ENCODE results near the gene EPB41L5. TPM values are rescaled to one million over a fixed set of nuclear protein-coding genes. Genes with fewer than 3 reads are reported as not detected.

The EPB41L5 gene
- total and polyA plus RNA-seq, 9 of the 15 experiments (the other 6 are each of a cell fraction or from before 2014, with no cell fraction given): 2.3 to 14.1 (median 8.2) TPM

DNA sequence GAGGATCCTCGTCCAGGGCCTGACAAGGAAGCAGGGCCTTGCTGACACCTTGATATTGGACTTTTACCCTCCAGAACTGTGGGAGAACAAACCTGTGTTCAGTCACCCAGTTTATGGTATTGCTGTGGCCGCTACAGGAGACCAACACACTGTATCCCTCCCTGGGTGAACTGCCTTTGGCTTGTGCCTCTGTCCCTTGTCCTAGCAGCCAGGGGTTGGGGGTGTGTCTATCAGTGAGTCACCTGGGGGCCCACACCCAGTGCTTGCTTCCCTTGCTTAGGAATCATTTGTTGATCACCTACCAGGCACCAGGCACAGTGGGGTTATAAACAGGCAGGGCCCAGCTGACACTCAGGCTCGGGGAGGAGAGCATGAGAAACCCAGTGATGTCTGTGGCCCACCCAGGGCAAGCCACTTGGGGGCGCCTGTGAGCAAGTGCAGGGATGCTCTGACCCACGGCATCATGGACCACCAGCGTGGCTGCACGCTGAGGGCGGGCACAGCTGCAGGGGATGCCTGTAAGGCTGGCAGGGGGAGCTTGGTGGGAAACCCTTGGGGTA is 193.2 kb downstream of the EPB41L5 start:
- FAIRE-seq: peak; percentile 35
- no peak for TF ChIP-seq TAF7 (tag; IDR thresholded peaks at IDR 0.05)
- TF ChIP-seq ZKSCAN1 (IDR thresholded peaks at IDR 0.05; ENCODE audit: low read depth, low read length): no peak
- TF ChIP-seq, protein P1, sequence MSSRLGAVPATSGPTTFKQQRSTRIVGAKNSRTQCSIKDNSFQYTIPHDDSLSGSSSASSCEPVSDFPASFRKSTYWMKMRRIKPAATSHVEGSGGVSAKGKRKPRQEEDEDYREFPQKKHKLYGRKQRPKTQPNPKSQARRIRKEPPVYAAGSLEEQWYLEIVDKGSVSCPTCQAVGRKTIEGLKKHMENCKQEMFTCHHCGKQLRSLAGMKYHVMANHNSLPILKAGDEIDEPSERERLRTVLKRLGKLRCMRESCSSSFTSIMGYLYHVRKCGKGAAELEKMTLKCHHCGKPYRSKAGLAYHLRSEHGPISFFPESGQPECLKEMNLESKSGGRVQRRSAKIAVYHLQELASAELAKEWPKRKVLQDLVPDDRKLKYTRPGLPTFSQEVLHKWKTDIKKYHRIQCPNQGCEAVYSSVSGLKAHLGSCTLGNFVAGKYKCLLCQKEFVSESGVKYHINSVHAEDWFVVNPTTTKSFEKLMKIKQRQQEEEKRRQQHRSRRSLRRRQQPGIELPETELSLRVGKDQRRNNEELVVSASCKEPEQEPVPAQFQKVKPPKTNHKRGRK (tag; IDR thresholded peaks at IDR 0.05): no peak
- TF ChIP-seq ARID1B (IDR thresholded peaks at IDR 0.05): no peak
- no peak for TF ChIP-seq E2F3 (CRISPR knock-in tag; IDR thresholded peaks at IDR 0.05)
- TF ChIP-seq TBL1XR1 (IDR thresholded peaks at IDR 0.05; ENCODE audit: low read length in 2 of 2): no peak
- no peak for TF ChIP-seq KLF1 (tag; IDR thresholded peaks at IDR 0.05)
- TF ChIP-seq NFRKB (IDR thresholded peaks at IDR 0.05; ENCODE audit: low read depth): no peak
- TF ChIP-seq, protein P2, sequence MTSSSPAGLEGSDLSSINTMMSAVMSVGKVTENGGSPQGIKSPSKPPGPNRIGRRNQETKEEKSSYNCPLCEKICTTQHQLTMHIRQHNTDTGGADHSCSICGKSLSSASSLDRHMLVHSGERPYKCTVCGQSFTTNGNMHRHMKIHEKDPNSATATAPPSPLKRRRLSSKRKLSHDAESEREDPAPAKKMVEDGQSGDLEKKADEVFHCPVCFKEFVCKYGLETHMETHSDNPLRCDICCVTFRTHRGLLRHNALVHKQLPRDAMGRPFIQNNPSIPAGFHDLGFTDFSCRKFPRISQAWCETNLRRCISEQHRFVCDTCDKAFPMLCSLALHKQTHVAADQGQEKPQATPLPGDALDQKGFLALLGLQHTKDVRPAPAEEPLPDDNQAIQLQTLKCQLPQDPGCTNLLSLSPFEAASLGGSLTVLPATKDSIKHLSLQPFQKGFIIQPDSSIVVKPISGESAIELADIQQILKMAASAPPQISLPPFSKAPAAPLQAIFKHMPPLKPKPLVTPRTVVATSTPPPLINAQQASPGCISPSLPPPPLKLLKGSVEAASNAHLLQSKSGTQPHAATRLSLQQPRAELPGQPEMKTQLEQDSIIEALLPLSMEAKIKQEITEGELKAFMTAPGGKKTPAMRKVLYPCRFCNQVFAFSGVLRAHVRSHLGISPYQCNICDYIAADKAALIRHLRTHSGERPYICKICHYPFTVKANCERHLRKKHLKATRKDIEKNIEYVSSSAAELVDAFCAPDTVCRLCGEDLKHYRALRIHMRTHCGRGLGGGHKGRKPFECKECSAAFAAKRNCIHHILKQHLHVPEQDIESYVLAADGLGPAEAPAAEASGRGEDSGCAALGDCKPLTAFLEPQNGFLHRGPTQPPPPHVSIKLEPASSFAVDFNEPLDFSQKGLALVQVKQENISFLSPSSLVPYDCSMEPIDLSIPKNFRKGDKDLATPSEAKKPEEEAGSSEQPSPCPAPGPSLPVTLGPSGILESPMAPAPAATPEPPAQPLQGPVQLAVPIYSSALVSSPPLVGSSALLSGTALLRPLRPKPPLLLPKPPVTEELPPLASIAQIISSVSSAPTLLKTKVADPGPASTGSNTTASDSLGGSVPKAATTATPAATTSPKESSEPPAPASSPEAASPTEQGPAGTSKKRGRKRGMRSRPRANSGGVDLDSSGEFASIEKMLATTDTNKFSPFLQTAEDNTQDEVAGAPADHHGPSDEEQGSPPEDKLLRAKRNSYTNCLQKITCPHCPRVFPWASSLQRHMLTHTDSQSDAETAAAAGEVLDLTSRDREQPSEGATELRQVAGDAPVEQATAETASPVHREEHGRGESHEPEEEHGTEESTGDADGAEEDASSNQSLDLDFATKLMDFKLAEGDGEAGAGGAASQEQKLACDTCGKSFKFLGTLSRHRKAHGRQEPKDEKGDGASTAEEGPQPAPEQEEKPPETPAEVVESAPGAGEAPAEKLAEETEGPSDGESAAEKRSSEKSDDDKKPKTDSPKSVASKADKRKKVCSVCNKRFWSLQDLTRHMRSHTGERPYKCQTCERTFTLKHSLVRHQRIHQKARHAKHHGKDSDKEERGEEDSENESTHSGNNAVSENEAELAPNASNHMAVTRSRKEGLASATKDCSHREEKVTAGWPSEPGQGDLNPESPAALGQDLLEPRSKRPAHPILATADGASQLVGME (CRISPR knock-in tag; IDR thresholded peaks at IDR 0.05): 0 out of 2 replicates have a peak, but pooled peaks have one; percentile 25
- TF ChIP-seq, protein P3, sequence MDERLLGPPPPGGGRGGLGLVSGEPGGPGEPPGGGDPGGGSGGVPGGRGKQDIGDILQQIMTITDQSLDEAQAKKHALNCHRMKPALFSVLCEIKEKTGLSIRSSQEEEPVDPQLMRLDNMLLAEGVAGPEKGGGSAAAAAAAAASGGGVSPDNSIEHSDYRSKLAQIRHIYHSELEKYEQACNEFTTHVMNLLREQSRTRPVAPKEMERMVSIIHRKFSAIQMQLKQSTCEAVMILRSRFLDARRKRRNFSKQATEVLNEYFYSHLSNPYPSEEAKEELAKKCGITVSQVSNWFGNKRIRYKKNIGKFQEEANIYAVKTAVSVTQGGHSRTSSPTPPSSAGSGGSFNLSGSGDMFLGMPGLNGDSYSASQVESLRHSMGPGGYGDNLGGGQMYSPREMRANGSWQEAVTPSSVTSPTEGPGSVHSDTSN (CRISPR knock-in tag; IDR thresholded peaks at IDR 0.05; ENCODE audit: low read depth): no peak
- TF ChIP-seq, protein P3 (tag; conservative IDR thresholded peaks at IDR 0.05; ENCODE audit: low read depth): no peak

More for the DNA sequence above, 193.2 kb downstream of the EPB41L5 start:
- no peaks in the 10 kb centered on the region for H3K9me1 ChIP-seq (ENCODE audit: control insufficient read depth, insufficient read depth, low read length)
- no peaks in the 10 kb centered on the region for H3K79me2 ChIP-seq (ENCODE audit: control insufficient read depth, insufficient read depth, low read length)
- intact Hi-C loops (cut with micrococcal nuclease) (loop anchor here (1.0 kb wide), 1 partner anchor 107 kb away; no protein-coding TSS in a partner anchor), in situ Hi-C loops (cut with MboI) (no loop called here)
- peak; percentile 86 for ATAC-seq
- BruUV-seq (replicated peaks): no TSS peak
- POLR2A ChIA-PET: interaction anchor here (0.6 kb wide), 1 partner anchor 107 kb away, joined by 3 read pairs; no protein-coding TSS in a partner anchor
- no peak overlapping the region for H3K4me3 ChIP-seq
- 10% methylated on average over 8 of the region's 8 CpGs for WGBS (ENCODE audit: insufficient coverage, low coverage, missing lambda C conversion rate)
- H3K27ac ChIP-seq (ENCODE audit: extremely low read depth, low read depth, low read length): no peak overlapping the region
- 0 out of 2 replicates have a peak, but pooled peaks cover 5% of the 10 kb centered on the region for H4K20me1 ChIP-seq (replicated peaks; ENCODE audit: control insufficient read depth, insufficient read depth, low read length)
- H3K4me1 ChIP-seq (replicated peaks in 1 of 2; ENCODE audit: control insufficient read depth in 2 of 2, insufficient read depth in 2 of 2, low read length in 2 of 2): peaks cover 0 to 9% of the 10 kb centered on the region in 2 experiments; a peak in 2 of 5 replicates
- CTCF ChIA-PET (ENCODE audit: low intra/inter-chr PET ratio): interaction anchor here (1.2 kb wide), 1 partner anchor 107 kb away, joined by 6 read pairs; no protein-coding TSS in a partner anchor
- no peaks in the 10 kb centered on the region for H3K36me3 ChIP-seq (ENCODE audit: control insufficient read depth, insufficient read depth, low read length)
- H3K9me3 ChIP-seq (replicated peaks; ENCODE audit: control insufficient read depth, insufficient read depth, low read depth, low read length): no peaks in the 10 kb centered on the region
- H3K9ac ChIP-seq (ENCODE audit: insufficient read depth in 1 of 2, low read depth in 2 of 2, low read length in 2 of 2): no peak overlapping the region; a peak in 1 of 4 replicates
- no peak overlapping the region for H3K4me2 ChIP-seq (ENCODE audit: insufficient read depth, low read length)
- H2AFZ ChIP-seq (ENCODE audit: low read depth, low read length): no peak overlapping the region
- peak; percentile 56 to 62 (median 58) for DNase-seq (ENCODE audit: extremely low read depth in 1 of 4, low spot score in 3 of 4)
- H3K27me3 ChIP-seq (ENCODE audit: control insufficient read depth in 2 of 2, insufficient read depth in 2 of 2, low read length in 2 of 2): peaks cover 2 to 20% of the 10 kb centered on the region in 2 experiments; a peak in 4 of 5 replicates
